HG03521 (cell line): ENCODE measurements around the gene KCNK10.

Source experiments
- ATAC-seq: cut with Tn5 transposase; IDR thresholded peaks from one replicate; pipeline ENCODE4 v1.9.1; 2021; ENCODE audit warnings: mild to moderate bottlenecking, moderate library complexity; ENCODE audit not compliant: unreplicated experiment

KCNK10 gene

DNA sequence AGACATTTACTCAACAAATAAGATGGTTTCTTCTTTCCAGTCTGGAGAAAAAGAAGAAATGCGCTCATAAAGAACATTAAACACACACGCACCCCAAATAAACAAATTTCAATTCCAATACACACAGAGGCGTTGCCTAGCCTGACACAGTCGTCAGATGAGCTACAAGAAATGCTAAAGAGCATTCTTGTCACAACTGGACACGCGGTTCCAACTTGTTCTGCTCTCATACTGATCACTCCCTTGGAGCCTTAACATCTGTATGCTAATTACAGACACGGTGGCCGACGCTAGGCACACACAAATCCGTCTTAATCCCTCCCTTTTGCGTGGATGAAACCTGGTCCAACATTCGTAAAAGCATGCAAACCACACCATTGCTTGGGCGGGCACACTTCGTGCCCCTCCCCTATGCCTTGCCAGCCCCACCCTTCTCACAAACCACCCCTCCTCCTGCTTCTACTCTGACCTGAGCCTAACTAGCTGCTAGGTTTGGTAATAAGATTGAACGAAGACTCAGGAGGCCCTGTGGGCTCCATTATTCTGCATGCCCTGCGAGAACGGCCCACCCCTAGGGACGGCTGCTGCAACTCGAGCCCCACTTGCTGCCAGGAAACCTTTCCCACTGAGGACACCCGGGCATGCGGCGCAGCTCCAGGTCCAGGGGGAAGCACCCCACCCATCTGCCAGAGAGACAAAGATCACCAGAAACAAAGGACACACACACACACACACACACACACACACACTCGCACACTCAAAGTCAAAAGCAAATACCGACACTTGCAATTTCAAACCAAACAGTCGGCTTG lies 1.2 kb downstream of the KCNK10 start:
- no peak for ATAC-seq

GRCh38 chr14:88318406-88318805 lies 4.7 kb downstream of the KCNK10 start:
- ATAC-seq: no peak

DNA sequence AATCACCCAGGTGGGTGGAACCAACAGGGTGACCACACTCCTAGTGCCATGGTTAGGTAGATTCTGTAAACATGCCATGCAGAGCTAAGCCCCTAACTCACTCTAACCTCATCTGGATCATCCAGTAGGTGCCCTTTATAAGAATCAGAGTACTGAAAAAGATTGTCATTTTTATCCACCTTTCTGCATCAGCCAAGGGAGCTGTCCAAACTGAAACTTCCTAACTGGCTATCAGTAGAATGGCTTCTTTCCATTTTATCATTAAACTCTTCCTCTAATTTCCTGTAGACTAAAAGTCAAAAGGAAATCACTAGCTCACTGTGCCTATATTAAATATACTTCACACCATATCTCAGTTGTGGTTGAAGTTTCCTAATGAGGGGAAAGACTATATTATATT lies 6.5 kb downstream of the KCNK10 start:
- ATAC-seq: no peak

- ATAC-seq: no peak
Observed at GRCh38 chr14:88312257-88312656, 10.8 kb downstream of the KCNK10 start.

DNA sequence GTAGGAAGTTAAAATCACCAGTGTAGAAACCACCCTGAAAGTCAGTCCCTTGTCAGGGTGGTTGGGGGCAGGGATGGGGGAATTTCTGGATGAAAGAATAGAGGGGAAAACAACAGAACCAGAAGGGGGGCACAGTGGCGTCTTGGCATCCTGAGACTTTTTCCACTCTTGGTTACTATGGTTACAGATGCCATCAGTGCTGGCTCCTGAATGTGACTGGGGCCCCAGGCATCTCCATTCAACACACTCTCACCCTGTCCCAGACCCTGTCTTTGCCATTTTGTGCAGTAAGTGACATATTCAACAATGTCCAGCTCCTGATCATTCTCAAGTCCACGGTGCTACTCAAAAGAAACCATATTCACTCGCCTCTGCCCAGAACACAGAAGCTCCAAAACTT lies 11.3 kb downstream of the KCNK10 start:
- ATAC-seq: no peak

- no peak for ATAC-seq
Observed at GRCh38 chr14:88310449-88310848, 12.6 kb downstream of the KCNK10 start.

- no peak for ATAC-seq
Observed at GRCh38 chr14:88310021-88310420, 13.0 kb downstream of the KCNK10 start.

DNA sequence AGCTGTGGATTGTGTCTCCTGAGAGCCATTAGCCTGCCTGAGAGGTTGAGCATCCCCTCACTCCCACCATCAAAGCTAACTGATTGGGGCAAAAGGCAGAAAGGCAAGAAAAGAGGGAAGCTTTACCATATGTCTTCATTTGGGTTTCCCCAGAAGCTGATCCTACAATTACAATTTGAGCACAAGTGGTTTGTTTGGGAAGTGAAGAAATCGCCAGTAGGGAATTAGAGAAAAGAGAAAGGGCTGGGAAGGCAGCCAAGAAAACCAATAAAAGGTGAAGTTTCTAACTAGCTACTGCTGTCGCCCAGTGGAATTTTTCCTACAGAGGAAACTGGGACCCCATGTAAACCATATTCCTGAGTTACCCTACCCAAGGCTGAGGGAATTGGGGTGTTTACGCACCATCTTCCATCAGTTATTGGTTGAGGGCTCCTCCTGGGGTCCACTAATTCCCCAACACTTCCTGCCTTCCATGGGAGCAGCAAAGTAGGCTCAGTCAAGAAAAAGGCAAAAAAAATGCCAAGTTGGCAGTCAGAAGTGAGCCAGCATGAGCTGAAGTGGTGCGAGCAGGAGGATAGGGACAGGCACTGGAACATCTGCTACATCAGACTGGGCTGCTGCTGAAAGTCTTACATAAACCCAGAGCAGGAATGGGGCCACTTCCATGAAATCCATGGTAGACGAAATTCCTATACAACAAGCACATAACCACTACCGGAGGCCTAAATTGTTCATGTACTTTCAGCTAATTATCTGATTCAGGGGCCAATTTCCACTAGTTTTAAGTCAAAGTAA lies 17.3 kb downstream of the KCNK10 start:
- no peak for ATAC-seq

DNA sequence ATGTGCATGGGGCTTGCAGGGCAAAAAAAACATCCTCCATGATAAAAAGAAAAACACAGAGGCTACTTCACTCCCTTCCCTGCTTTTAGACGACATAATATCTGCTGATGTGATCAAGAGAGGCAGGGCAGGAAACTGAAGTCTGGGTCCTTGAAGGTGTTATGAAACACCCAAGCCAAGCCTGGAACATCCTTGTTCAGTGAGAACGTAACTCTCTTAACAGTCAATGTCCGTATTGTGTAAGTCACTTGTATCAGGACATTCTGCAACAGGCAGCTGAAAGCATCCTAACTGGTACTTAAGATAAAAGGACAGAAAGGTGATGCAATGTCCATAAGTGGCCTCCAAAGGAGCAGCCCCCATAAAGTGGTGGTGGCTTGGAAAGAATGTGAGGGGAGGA lies 20.0 kb downstream of the KCNK10 start:
- no peak for ATAC-seq

DNA sequence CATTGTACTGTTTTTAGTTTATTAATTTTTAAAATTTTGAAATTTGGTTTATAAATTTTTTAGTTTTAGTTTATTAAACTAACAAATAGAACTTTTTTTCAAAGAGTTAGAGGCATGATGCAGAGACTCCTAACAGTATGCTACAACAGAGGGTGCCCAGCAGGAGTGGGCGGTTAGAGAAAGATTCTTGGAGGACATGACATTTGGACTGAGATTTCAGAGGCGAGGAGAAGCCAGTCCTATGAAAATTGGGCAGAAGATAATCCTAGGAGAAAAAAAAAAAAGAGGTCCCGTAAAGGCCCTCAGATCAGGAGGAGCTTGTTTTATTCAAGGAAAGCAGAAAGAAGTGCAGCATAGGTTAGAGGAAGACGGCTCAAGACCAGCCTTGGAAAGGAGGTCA lies 21.7 kb downstream of the KCNK10 start:
- no peak for ATAC-seq

DNA sequence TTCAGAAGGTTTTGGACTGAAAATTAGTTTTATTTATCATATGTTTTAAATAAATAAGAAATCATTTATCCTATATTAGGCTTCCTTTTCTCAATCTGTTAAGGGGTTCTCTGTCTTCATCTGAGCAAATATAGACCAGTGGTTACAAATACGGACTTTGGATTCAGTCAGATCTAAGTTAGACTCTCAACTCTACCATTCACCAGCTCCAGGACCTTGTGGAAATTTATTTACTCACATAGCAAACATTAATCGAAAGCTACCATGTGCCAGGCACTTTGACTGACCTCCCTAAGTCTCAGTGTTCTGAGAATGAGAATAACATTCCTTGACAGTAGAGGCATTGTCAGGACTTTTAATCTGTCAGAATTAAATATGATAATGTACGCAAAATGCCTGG lies 22.3 kb downstream of the KCNK10 start:
- no peak for ATAC-seq

DNA sequence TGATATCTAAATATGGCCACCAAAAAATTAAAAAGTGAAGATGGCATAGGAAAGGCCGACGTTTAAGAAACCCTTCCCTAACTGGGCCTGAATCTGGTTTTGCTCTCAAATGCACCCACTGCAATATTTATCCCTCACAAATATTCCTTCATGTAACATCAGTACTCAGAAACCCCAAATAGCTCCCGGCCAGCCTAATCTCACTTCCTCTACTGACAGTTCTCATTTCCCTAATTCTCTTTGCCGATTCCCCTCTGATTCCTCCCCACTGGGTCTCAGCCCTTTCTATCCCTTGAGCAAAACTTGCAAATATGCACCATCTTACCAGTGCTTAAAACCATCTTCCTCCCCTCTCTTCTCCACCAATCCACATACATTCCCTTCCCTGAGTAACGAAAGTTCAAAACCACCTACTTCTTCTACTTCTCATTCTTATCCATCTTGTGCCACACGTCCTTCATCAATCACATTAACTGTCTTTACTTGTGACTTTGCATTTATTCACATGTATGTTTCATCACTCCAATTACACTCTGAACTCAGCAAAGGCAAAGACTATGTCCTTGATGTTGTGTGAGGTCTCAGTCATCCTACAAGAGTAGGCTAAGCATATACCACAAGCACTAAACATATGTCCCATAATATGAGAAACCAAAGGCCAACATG lies 23.1 kb downstream of the KCNK10 start:
- no peak for ATAC-seq

DNA sequence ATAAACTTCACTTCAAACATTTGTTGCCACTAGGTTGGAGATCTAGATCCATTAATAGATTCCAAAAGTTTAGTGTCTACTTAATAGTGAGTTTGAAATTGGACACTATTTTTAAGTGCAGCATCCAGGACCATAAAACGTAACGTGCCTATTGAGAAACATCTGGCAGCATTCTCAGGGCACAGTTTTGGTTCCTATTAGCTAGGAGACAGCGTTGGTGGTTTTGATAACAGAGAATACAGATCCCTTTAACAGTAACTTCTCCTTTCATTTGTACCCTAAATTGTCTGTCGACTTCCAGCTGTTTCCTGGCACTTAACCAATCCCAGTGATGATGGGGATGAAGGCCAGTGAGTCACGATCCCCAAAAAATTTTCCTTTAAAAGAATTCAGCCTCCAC lies 25.8 kb downstream of the KCNK10 start:
- ATAC-seq: no peak

- no peak for ATAC-seq
Observed at GRCh38 chr14:88296351-88296750, 26.7 kb downstream of the KCNK10 start.

GRCh38 chr14:88289996-88290395 lies 33.1 kb downstream of the KCNK10 start:
- ATAC-seq: no peak

DNA sequence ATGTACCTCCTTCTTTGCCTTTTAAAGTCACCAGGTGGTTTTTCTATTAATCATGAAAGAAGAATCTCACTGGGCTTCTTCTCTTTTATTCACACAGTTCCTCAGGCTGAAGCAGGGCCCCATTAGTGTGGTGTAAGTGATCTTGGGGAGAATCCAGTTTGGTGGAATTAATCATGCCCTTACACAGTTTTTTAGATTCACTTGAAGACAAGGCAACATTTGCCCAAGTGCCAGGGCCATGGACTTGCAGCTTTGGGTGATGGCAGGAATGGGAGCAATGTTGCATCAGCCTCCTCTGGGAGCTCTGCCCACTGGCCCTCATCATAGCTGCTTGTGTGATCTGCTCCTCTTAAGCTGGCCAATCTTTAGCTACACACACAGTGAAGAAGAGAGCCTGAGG lies 33.8 kb downstream of the KCNK10 start:
- ATAC-seq: no peak

- no peak for ATAC-seq
Observed at GRCh38 chr14:88286309-88286708, 36.8 kb downstream of the KCNK10 start.

- no peak for ATAC-seq
Observed at GRCh38 chr14:88281447-88281846, 41.6 kb downstream of the KCNK10 start.

- no peak for ATAC-seq
Observed at GRCh38 chr14:88276923-88277596, 46.0 kb downstream of the KCNK10 start.

DNA sequence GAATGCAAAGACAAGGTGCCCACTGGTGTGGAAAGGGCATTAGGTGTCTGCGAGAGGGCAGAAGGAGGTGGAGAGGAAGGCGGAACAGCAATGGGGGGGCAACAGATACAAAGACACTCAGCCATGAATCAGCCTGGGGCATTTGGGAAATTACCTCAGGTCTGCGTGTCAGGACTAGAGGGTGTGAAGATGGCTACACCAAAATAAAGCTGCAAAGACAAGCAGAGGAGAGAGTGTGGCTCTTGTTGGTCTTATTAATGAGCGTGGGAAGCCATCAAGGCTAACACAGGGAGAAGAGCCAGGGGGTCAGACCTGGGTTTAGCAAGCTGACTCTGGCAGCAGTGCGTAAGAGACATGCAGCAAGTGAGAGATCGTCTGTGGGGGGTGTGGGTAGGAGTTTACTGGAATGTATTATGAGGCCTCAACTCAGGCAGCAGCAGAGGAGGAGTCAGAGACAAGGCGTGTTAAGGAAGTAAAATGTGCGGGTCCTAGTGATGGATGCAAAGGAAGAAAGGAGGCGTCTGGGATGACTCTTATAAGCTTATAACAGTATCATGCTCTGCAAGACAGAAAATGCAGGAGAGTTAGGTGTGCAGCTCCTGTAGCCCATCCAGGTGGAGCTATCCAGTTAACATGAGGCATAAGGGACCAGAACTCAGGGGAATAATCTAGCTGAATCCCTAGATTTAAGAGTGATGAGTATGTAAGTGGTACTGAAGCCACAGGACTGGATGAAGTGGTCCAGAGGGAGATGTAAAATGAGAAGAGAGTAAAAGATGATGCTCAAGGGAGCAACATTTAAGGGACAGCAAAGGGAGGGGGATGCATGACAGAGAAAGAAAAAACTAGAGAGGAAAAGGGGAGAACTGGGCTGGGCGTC lies 50.4 kb downstream of the KCNK10 start:
- ATAC-seq: no peak
